HCT116 (cell line): ENCODE results near the gene PNKP. TPM values are rescaled to one million over a fixed set of nuclear protein-coding genes. Genes with fewer than 3 reads are reported as not detected.

ENCODE experiments used
- ATAC-seq: fragments of 200-7000 bp; cut with Tn5 transposase; 2 replicates; pipeline ENCODE4 v1.9.1; 2020; ENCODE audit warnings: mild to moderate bottlenecking, moderate library complexity
- BruUV-seq: library from RNA; stranded (reverse); fragments of 400-500 nt; replicated peaks from 2 replicates; lab custom pipeline; 2021; lab: Mats Ljungman, UMichigan
- CTCF ChIA-PET: fragments of 300-600 bp; sonication (Branson Sonifier 250); formaldehyde crosslinking; loops from one replicate; lab custom pipeline; 2021; ENCODE audit warnings: antibody characterized with exemption; lab: Charles Lee
- POLR2A ChIA-PET: fragments of 300-600, 350-600 bp; sonication (Branson Sonifier 250); formaldehyde crosslinking; loops from one replicate; lab custom pipeline; 2021; ENCODE audit warnings: antibody characterized with exemption; lab: Charles Lee
- RAD21 ChIA-PET, 2 experiments: fragments of 300-600 bp; sonication (Branson Sonifier 250); formaldehyde crosslinking; loops; one replicate each; lab custom pipeline; 2023; ENCODE audit warnings: low total read pairs in 2 of 2; ENCODE audit not compliant: uncharacterized antibody in 2 of 2, unreplicated experiment in 2 of 2, low non-redundant PET in 1 of 2; lab: Charles Lee
- DNase-seq: peaks from one replicate; pipeline ENCODE4 v3.0.0-alpha.2; 2010; ENCODE audit warnings: low read depth, low spot score
- H2AFZ ChIP-seq: fragments of 200-600 bp; shearing (Covaris generic), sonication (generic); 2 replicates; pipeline ENCODE4 v1.6.1; 2017; ENCODE audit warnings: low read depth, mixed run types, mixed read lengths, antibody characterized with exemption, low read length; ENCODE audit not compliant: poor library complexity, severe bottlenecking
- H3K27ac ChIP-seq: 2 replicates; pipeline ENCODE4 v1.5.1; 2012; ENCODE audit warnings: low read depth, low read length
- H3K27me3 ChIP-seq: fragments of 200-600 bp; sonication (generic); 2 replicates; pipeline ENCODE4 v1.6.1; 2016; ENCODE audit warnings: mixed run types, low read length, mixed read lengths; ENCODE audit not compliant: insufficient read depth
- H3K36me3 ChIP-seq, 2 experiments: fragments of 200-500 bp in 1 of 2; fragments of 200-600 bp in 1 of 2; sonication (Bioruptor generic) in 1 of 2; sonication (generic) in 1 of 2; 2 replicates each; pipeline versions ENCODE4 v1.5.1 to v1.6.1; 2014 to 2016; ENCODE audit warnings: low read length in 2 of 2, inconsistent platforms in 1 of 2, mixed read lengths in 1 of 2, mixed run types in 1 of 2; ENCODE audit not compliant: insufficient read depth in 2 of 2, control insufficient read depth in 1 of 2
- H3K4me1 ChIP-seq, 2 experiments: fragments of 200-600 bp in 1 of 2; sonication (generic) in 1 of 2; 2 replicates each; pipeline versions ENCODE4 v1.5.1 to v1.6.1; 2012 to 2017; ENCODE audit warnings: low read length in 2 of 2, inconsistent platforms in 1 of 2, mild to moderate bottlenecking in 1 of 2, mixed read lengths in 1 of 2, mixed run types in 1 of 2, moderate library complexity in 1 of 2; ENCODE audit not compliant: insufficient read depth in 2 of 2, control insufficient read depth in 1 of 2
- H3K4me2 ChIP-seq: fragments of 200-600 bp; sonication (generic); 2 replicates; pipeline ENCODE4 v1.6.1; 2017; ENCODE audit warnings: mixed run types, low read length, mixed read lengths
- H3K4me3 ChIP-seq, 2 experiments: fragments of 200-600 bp in 1 of 2; sonication (generic) in 1 of 2; replicated peaks in 1 of 2; 2 replicates each; pipeline ENCODE4 v1.5.1; 2011 to 2016; ENCODE audit warnings: low read length in 2 of 2, control low read depth in 1 of 2, low read depth in 1 of 2, mild to moderate bottlenecking in 1 of 2, mixed read lengths in 1 of 2, mixed run types in 1 of 2
- H3K79me2 ChIP-seq: fragments of 200-600 bp; sonication (generic); 2 replicates; pipeline ENCODE4 v1.6.1; 2017; ENCODE audit warnings: mild to moderate bottlenecking, mixed run types, low read length, moderate library complexity, mixed read lengths; ENCODE audit not compliant: insufficient read depth
- H3K9ac ChIP-seq: fragments of 200-600 bp; sonication (generic); 2 replicates; pipeline ENCODE4 v1.6.1; 2016; ENCODE audit warnings: low read length, mixed read lengths
- H3K9me2 ChIP-seq: fragments of 200-600 bp; sonication (generic), shearing (Covaris generic); 2 replicates; pipeline ENCODE4 v1.6.1; 2017; ENCODE audit warnings: mixed run types, mild to moderate bottlenecking, moderate library complexity; ENCODE audit not compliant: insufficient read depth
- H3K9me3 ChIP-seq, 2 experiments: fragments of 200-500 bp in 1 of 2; fragments of 200-600 bp in 1 of 2; sonication (Bioruptor generic) in 1 of 2; sonication (generic) in 1 of 2; 2 replicates each; pipeline ENCODE4 v1.6.1; 2014 to 2017; ENCODE audit warnings: low read length in 2 of 2, mixed read lengths in 2 of 2, inconsistent platforms in 1 of 2, low read depth in 1 of 2, mild to moderate bottlenecking in 1 of 2, mixed run types in 1 of 2, moderate library complexity in 1 of 2; ENCODE audit not compliant: control insufficient read depth in 1 of 2, insufficient read depth in 1 of 2
- H4K20me1 ChIP-seq: fragments of 200-600 bp; sonication (generic), shearing (Covaris generic); 2 replicates; pipeline ENCODE4 v1.6.1; 2017; ENCODE audit warnings: mixed run types, mild to moderate bottlenecking, moderate library complexity; ENCODE audit not compliant: insufficient read depth
- CBX3 ChIP-seq: IDR thresholded peaks from 2 replicates; pipeline ENCODE4 v1.6.1; 2012; ENCODE audit warnings: low read depth
- ELF1 ChIP-seq: IDR thresholded peaks from 2 replicates; pipeline ENCODE4 v1.6.1; 2012; ENCODE audit warnings: low read depth, borderline replicate concordance
- EZH2phosphoT487 ChIP-seq: fragments of 200-600 bp; IDR thresholded peaks from 2 replicates; pipeline ENCODE4 v1.6.1; 2018; ENCODE audit warnings: antibody characterized with exemption, borderline replicate concordance
- FOSL1 ChIP-seq: IDR thresholded peaks from 2 replicates; pipeline ENCODE4 v1.6.1; 2012; ENCODE audit warnings: low read depth
- POLR2AphosphoS5 ChIP-seq: IDR thresholded peaks from 2 replicates; pipeline ENCODE4 v1.6.1; 2011; ENCODE audit warnings: mild to moderate bottlenecking, low read depth, low read length, moderate library complexity
- TCF7L2 ChIP-seq: IDR thresholded peaks from 2 replicates; pipeline ENCODE4 v1.7.0; 2011; ENCODE audit warnings: borderline replicate concordance, inconsistent platforms; ENCODE audit not compliant: insufficient read depth, insufficient read length; ENCODE audit errors: extremely low read depth
- ZFX ChIP-seq: fragments of 450-650 bp; IDR thresholded peaks from 2 replicates; pipeline ENCODE4 v1.6.1; 2017
- intact Hi-C: fragments of 100-400 bp; cut with micrococcal nuclease; formaldehyde crosslinking; loops from 2 replicates; pipeline ENCODE4 v1.10.0; 2022
- total RNA-seq: library from RNA; stranded (reverse); gene quantifications from one replicate; pipeline ENCODE4 v1.2.1, GENCODE V29; 2021; ENCODE audit not compliant: unreplicated experiment
- TF ChIP-seq, protein P1 (sequence below): IDR thresholded peaks from 2 replicates; pipeline ENCODE4 v1.6.1; 2012; ENCODE audit warnings: low read depth
- TF ChIP-seq, protein P2 (sequence below), 3 experiments: fragments of 200-600 bp in 1 of 3; sonication (generic) in 1 of 3; IDR thresholded peaks in 2 of 3; conservative IDR thresholded peaks in 1 of 3; 2 replicates each; pipeline ENCODE4 v1.5.1; 2012 to 2017; ENCODE audit warnings: low read depth in 2 of 3, low read length in 2 of 3, antibody characterized with exemption in 1 of 3, borderline replicate concordance in 1 of 3, control low read depth in 1 of 3, mild to moderate bottlenecking in 1 of 3, mixed read lengths in 1 of 3, mixed run types in 1 of 3, moderate library complexity in 1 of 3; ENCODE audit not compliant: insufficient read depth in 1 of 3
- TF ChIP-seq, protein P3 (sequence below): IDR thresholded peaks from 2 replicates; pipeline ENCODE4 v1.6.1; 2012

PNKP gene
- total RNA-seq, 1 experiment from 2014 or later = 129 TPM

DNA sequence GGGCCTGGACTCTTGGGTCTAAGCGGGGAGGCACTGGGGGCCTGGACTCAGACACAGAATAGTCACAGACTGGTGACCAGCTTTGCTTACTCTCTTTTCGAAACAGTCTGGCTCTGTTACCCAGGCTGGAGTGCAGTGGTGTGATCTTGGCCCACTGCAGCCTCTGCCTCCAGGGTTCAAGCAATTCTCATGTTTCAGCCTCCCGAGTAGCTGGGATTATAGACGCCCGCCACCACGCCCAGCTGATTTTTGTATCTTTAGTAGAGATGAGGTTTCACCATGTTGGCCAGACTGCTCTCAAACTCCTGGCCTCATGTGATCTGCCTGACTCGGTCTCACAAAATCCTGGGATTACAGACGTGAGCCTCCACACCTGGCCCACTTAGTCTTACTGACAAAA is 38.2 kb downstream of the PNKP start:
- peaks cover 11 to 21% of the 10 kb centered on the region in 2 experiments; a peak in 3 of 4 replicates for H3K36me3 ChIP-seq
- CTCF ChIA-PET = no interaction called here
- RAD21 ChIA-PET = no interaction called here

More for the DNA sequence above, 38.2 kb downstream of the PNKP start:
- intact Hi-C loops = no loop called here
- POLR2A ChIA-PET = interaction anchor here (0.6 kb wide), 1 partner anchor 8 kb away, joined by 3 read pairs; no protein-coding TSS in a partner anchor
- no peaks in the 10 kb centered on the region for H4K20me1 ChIP-seq
- no peak overlapping the region for H3K4me2 ChIP-seq
- BruUV-seq = no TSS peak
- no peak overlapping the region for H3K9ac ChIP-seq
- no peaks in the 10 kb centered on the region for H3K27me3 ChIP-seq
- no peaks in the 10 kb centered on the region for H3K9me2 ChIP-seq
- no peaks in the 10 kb centered on the region for H3K4me1 ChIP-seq
- H3K9me3 ChIP-seq = no peaks in the 10 kb centered on the region
- no peak for ATAC-seq
- no peak overlapping the region for H3K4me3 ChIP-seq
- H3K27ac ChIP-seq = no peak overlapping the region
- H2AFZ ChIP-seq = no peak overlapping the region
- H3K79me2 ChIP-seq = peaks cover 32% of the 10 kb centered on the region
- no peak for TF ChIP-seq POLR2AphosphoS5
- no peak for TF ChIP-seq FOSL1
- TF ChIP-seq, protein P1, sequence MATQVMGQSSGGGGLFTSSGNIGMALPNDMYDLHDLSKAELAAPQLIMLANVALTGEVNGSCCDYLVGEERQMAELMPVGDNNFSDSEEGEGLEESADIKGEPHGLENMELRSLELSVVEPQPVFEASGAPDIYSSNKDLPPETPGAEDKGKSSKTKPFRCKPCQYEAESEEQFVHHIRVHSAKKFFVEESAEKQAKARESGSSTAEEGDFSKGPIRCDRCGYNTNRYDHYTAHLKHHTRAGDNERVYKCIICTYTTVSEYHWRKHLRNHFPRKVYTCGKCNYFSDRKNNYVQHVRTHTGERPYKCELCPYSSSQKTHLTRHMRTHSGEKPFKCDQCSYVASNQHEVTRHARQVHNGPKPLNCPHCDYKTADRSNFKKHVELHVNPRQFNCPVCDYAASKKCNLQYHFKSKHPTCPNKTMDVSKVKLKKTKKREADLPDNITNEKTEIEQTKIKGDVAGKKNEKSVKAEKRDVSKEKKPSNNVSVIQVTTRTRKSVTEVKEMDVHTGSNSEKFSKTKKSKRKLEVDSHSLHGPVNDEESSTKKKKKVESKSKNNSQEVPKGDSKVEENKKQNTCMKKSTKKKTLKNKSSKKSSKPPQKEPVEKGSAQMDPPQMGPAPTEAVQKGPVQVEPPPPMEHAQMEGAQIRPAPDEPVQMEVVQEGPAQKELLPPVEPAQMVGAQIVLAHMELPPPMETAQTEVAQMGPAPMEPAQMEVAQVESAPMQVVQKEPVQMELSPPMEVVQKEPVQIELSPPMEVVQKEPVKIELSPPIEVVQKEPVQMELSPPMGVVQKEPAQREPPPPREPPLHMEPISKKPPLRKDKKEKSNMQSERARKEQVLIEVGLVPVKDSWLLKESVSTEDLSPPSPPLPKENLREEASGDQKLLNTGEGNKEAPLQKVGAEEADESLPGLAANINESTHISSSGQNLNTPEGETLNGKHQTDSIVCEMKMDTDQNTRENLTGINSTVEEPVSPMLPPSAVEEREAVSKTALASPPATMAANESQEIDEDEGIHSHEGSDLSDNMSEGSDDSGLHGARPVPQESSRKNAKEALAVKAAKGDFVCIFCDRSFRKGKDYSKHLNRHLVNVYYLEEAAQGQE = no peak
- TF ChIP-seq, protein P2, sequence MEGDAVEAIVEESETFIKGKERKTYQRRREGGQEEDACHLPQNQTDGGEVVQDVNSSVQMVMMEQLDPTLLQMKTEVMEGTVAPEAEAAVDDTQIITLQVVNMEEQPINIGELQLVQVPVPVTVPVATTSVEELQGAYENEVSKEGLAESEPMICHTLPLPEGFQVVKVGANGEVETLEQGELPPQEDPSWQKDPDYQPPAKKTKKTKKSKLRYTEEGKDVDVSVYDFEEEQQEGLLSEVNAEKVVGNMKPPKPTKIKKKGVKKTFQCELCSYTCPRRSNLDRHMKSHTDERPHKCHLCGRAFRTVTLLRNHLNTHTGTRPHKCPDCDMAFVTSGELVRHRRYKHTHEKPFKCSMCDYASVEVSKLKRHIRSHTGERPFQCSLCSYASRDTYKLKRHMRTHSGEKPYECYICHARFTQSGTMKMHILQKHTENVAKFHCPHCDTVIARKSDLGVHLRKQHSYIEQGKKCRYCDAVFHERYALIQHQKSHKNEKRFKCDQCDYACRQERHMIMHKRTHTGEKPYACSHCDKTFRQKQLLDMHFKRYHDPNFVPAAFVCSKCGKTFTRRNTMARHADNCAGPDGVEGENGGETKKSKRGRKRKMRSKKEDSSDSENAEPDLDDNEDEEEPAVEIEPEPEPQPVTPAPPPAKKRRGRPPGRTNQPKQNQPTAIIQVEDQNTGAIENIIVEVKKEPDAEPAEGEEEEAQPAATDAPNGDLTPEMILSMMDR (IDR thresholded peaks at IDR 0.05 in 2 of 3, conservative IDR thresholded peaks at IDR 0.05 in 1 of 3; ENCODE audit: borderline replicate concordance in 1 of 3, insufficient read depth in 1 of 3, low read depth in 2 of 3, low read length in 2 of 3) = no peak
- TF ChIP-seq ZFX = no peak
- no peak for TF ChIP-seq TCF7L2
- TF ChIP-seq, protein P3, sequence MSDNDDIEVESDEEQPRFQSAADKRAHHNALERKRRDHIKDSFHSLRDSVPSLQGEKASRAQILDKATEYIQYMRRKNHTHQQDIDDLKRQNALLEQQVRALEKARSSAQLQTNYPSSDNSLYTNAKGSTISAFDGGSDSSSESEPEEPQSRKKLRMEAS = no peak
- no peak for TF ChIP-seq ELF1
- no peak for TF ChIP-seq CBX3
- TF ChIP-seq EZH2phosphoT487 = no peak
- TF ChIP-seq, all 23 proteins: peak for 0
- no peak for DNase-seq
